Astrocyte (in vitro differentiated cells and primary cell): ENCODE results near the gene BRINP2. TPM values are rescaled to one million over a fixed set of nuclear protein-coding genes. Genes with fewer than 3 reads are reported as not detected.
A peak's percentile ranks its signal among the peaks of the same experiment; 100 is the strongest.

Experiments used
- DNase-seq: peaks from one replicate; pipeline ENCODE4 v3.0.0-alpha.2; 2010; ENCODE audit warnings: low read depth
- FAIRE-seq: peaks from 2 replicates; lab custom pipeline; 2011; peaks lifted over from hg19 to GRCh38; lab: Jason Lieb, UNC
- H2AFZ ChIP-seq: 2 replicates; pipeline ENCODE4 v1.6.0; 2012; ENCODE audit warnings: low read depth, low read length, inconsistent platforms
- H3K27ac ChIP-seq: 2 replicates; pipeline ENCODE4 v1.5.1; 2011; ENCODE audit warnings: low read depth, low read length, inconsistent platforms
- H3K27me3 ChIP-seq: 2 replicates; pipeline ENCODE4 v1.6.0; 2011; ENCODE audit warnings: low read length, inconsistent platforms; ENCODE audit not compliant: insufficient read depth
- H3K36me3 ChIP-seq: 2 replicates; pipeline ENCODE4 v1.5.1; 2011; ENCODE audit warnings: low read length, inconsistent platforms; ENCODE audit not compliant: insufficient read depth
- H3K4me1 ChIP-seq: 2 replicates; pipeline ENCODE4 v1.5.1; 2011; ENCODE audit warnings: low read length, inconsistent platforms; ENCODE audit not compliant: insufficient read depth
- H3K4me2 ChIP-seq: 2 replicates; pipeline ENCODE4 v1.6.0; 2012; ENCODE audit warnings: low read length, inconsistent platforms
- H3K4me3 ChIP-seq: 2 replicates; pipeline ENCODE4 v1.5.1; 2011; ENCODE audit warnings: low read depth, mild to moderate bottlenecking, low read length, inconsistent platforms; ENCODE audit not compliant: insufficient read depth
- H3K79me2 ChIP-seq: 2 replicates; pipeline ENCODE4 v1.6.0; 2012; ENCODE audit warnings: mild to moderate bottlenecking, low read length, inconsistent platforms; ENCODE audit not compliant: insufficient read depth
- H3K9ac ChIP-seq: 2 replicates; pipeline ENCODE4 v1.6.0; 2012; ENCODE audit warnings: mild to moderate bottlenecking, low read length, inconsistent platforms
- H3K9me3 ChIP-seq: 2 replicates; pipeline ENCODE4 v1.5.1; 2012; ENCODE audit warnings: low read depth, mild to moderate bottlenecking, low read length, inconsistent platforms; ENCODE audit not compliant: insufficient read depth
- H4K20me1 ChIP-seq: 2 replicates; pipeline ENCODE4 v1.6.0; 2012; ENCODE audit warnings: low read length, inconsistent platforms; ENCODE audit not compliant: insufficient read depth
- H3K27ac Mint-ChIP-seq: one replicate; pipeline ENCODE4 v1.8.0; 2021; ENCODE audit warnings: mild to moderate bottlenecking, mixed read lengths; ENCODE audit not compliant: unreplicated experiment
- H3K27me3 Mint-ChIP-seq: one replicate; pipeline ENCODE4 v1.8.0; 2021; ENCODE audit warnings: low read depth, mixed read lengths; ENCODE audit not compliant: unreplicated experiment
- H3K36me3 Mint-ChIP-seq: one replicate; pipeline ENCODE4 v1.8.0; 2021; ENCODE audit warnings: low read depth, mixed read lengths; ENCODE audit not compliant: unreplicated experiment
- H3K4me1 Mint-ChIP-seq: one replicate; pipeline ENCODE4 v1.8.0; 2021; ENCODE audit warnings: low read depth, mixed read lengths; ENCODE audit not compliant: unreplicated experiment
- H3K4me3 Mint-ChIP-seq: one replicate; pipeline ENCODE4 v1.8.0; 2021; ENCODE audit warnings: mild to moderate bottlenecking, moderate library complexity, mixed read lengths; ENCODE audit not compliant: unreplicated experiment
- H3K9me3 Mint-ChIP-seq: one replicate; pipeline ENCODE4 v1.8.0; 2021; ENCODE audit warnings: mild to moderate bottlenecking, mixed read lengths; ENCODE audit not compliant: unreplicated experiment
- EZH2 ChIP-seq: IDR thresholded peaks from 2 replicates; pipeline ENCODE4 v1.6.1; 2012; ENCODE audit warnings: mild to moderate bottlenecking, low read length, inconsistent platforms; ENCODE audit not compliant: insufficient read depth
- total RNA-seq: library from RNA; stranded (reverse); gene quantifications from 2 replicates; pipeline ENCODE4 v1.2.1, GENCODE V29; 2021
- TF ChIP-seq, protein P1 (sequence below): IDR thresholded peaks from 2 replicates; pipeline ENCODE4 v1.5.1; 2011; ENCODE audit warnings: low read depth, mild to moderate bottlenecking, inconsistent platforms, low read length, moderate library complexity; ENCODE audit not compliant: insufficient read depth

Gene BRINP2
- total RNA-seq, 1 donor from 2014 or later: not detected

DNA sequence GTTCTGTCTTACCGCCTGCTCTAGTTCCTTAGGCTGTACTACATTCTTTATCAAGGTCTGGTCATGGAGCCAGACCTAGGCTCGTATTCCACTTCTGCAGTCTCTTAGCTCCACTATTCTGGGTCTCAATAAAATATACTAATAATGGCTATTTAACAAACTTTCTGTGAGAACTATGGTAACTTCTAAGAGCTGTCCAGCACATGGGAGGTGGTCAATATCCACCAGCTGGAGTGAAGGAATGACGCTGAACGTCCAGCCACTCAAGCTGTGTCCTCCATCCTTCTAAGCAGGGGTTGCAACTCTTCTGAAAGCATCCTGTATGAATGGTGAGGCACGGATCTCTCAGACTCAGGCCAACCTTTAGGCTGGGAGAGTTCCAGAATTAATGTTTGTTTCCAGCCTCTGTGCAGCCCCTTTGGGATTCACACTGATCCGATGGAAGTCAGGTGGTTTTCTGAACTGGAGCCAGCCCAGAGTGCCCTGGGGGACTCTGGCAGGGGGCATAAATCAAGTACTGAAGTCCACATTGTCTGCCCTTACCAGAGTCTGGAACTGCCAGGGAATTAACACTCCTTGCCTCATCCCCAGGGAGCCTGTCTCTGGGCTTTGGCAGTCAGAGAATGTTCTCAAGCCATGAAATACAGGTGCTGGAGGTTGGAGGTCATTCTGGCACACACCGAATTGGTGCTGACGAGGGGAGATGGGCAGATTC, 57.4 kb downstream of the BRINP2 start:
- H3K27me3 Mint-ChIP-seq: peaks cover 9% of the 10 kb centered on the region
- Histone ChIP-seq H3K79me2 (no peaks in the 10 kb centered on the region), H3K9ac (no peak overlapping the region), H3K27me3 (peaks cover 2% of the 10 kb centered on the region), H4K20me1 (no peaks in the 10 kb centered on the region), H3K9me3 (no peaks in the 10 kb centered on the region), H3K4me1 (no peaks in the 10 kb centered on the region), H3K4me3 (no peak overlapping the region), H3K27ac (no peak overlapping the region), H3K4me2 (no peak overlapping the region), H2AFZ (no peak overlapping the region), H3K36me3 (no peaks in the 10 kb centered on the region)
- H3K4me3 Mint-ChIP-seq: no peak overlapping the region
- FAIRE-seq (no peak), DNase-seq (no peak)
- TF ChIP-seq, protein P1, sequence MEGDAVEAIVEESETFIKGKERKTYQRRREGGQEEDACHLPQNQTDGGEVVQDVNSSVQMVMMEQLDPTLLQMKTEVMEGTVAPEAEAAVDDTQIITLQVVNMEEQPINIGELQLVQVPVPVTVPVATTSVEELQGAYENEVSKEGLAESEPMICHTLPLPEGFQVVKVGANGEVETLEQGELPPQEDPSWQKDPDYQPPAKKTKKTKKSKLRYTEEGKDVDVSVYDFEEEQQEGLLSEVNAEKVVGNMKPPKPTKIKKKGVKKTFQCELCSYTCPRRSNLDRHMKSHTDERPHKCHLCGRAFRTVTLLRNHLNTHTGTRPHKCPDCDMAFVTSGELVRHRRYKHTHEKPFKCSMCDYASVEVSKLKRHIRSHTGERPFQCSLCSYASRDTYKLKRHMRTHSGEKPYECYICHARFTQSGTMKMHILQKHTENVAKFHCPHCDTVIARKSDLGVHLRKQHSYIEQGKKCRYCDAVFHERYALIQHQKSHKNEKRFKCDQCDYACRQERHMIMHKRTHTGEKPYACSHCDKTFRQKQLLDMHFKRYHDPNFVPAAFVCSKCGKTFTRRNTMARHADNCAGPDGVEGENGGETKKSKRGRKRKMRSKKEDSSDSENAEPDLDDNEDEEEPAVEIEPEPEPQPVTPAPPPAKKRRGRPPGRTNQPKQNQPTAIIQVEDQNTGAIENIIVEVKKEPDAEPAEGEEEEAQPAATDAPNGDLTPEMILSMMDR: no peak
- no peak for TF ChIP-seq EZH2
- H3K27ac Mint-ChIP-seq: no peak overlapping the region
- peaks cover 6% of the 10 kb centered on the region for H3K4me1 Mint-ChIP-seq
- no peaks in the 10 kb centered on the region for H3K36me3 Mint-ChIP-seq
- H3K9me3 Mint-ChIP-seq: no peaks in the 10 kb centered on the region

DNA sequence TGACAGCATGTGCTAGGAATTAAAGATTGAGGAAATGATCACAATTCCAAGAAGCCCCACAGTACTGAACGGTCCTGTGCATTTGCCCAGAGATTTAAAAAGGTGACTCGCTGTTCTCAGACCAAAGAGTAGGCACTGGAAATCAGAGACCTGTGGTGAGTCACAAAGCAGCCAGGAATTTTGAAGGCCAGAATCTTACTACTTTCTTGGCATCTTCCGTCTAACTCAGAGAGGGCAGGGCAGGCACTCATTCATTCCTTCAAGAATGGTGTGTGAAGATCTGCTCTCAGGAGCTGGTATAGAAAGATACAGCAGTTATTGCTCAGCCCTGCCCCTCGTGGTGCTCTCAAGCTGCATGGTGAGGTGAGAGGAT, 57.9 kb downstream of the BRINP2 start:
- H3K4me2 ChIP-seq: no peak overlapping the region
- Mint-ChIP-seq H3K4me1 (peaks cover 6% of the 10 kb centered on the region), H3K4me3 (no peak overlapping the region), H3K27ac (no peak overlapping the region), H3K27me3 (peaks cover 7% of the 10 kb centered on the region), H3K36me3 (no peaks in the 10 kb centered on the region), H3K9me3 (no peaks in the 10 kb centered on the region)
- no peaks in the 10 kb centered on the region for H4K20me1 ChIP-seq
- no peaks in the 10 kb centered on the region for H3K36me3 ChIP-seq
- no peaks in the 10 kb centered on the region for H3K4me1 ChIP-seq
- DNase-seq: peak; percentile 30
- no peak for FAIRE-seq
- no peak overlapping the region for H3K9ac ChIP-seq
- H3K9me3 ChIP-seq: no peaks in the 10 kb centered on the region
- H3K79me2 ChIP-seq: no peaks in the 10 kb centered on the region
- H3K4me3 ChIP-seq: no peak overlapping the region
- H3K27ac ChIP-seq: no peak overlapping the region
- TF ChIP-seq, protein P1: no peak
- TF ChIP-seq EZH2: no peak
- no peak overlapping the region for H2AFZ ChIP-seq
- peaks cover 2% of the 10 kb centered on the region for H3K27me3 ChIP-seq

DNA sequence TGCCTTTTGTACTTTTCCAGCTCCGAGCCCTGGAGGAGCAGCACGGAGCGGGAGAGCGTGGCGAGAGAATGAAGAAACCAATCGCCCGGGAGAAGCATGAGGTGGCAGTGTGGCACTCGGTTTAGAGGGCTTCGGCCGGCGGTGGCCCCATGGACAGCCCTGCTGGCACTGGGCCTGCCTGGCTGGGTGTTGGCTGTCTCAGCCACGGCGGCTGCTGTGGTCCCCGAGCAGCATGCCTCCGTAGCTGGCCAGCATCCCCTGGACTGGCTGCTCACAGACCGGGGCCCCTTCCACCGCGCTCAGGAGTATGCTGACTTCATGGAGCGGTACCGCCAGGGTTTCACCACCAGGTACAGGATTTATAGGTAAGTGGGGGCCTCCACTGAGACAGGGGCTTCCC, 59.0 kb downstream of the BRINP2 start:
- H3K4me2 ChIP-seq: no peak overlapping the region
- Mint-ChIP-seq H3K4me3 (no peak overlapping the region), H3K27ac (no peak overlapping the region), H3K9me3 (no peaks in the 10 kb centered on the region), H3K4me1 (peaks cover 6% of the 10 kb centered on the region), H3K27me3 (peaks cover 11% of the 10 kb centered on the region), H3K36me3 (no peaks in the 10 kb centered on the region)
- no peaks in the 10 kb centered on the region for H4K20me1 ChIP-seq
- peaks cover 2% of the 10 kb centered on the region for H3K27me3 ChIP-seq
- no peak for FAIRE-seq
- H2AFZ ChIP-seq: no peak overlapping the region
- H3K4me1 ChIP-seq: no peaks in the 10 kb centered on the region
- no peak overlapping the region for H3K27ac ChIP-seq
- no peaks in the 10 kb centered on the region for H3K9me3 ChIP-seq
- no peaks in the 10 kb centered on the region for H3K36me3 ChIP-seq
- no peak for DNase-seq
- H3K9ac ChIP-seq: no peak overlapping the region
- H3K4me3 ChIP-seq: no peak overlapping the region
- no peaks in the 10 kb centered on the region for H3K79me2 ChIP-seq
- TF ChIP-seq, protein P1: no peak
- TF ChIP-seq EZH2: no peak
